ENCODE results near the gene ADGRF5. TPM values are rescaled to one million over a fixed set of nuclear protein-coding genes. Genes with fewer than 3 reads are reported as not detected.

The ADGRF5 gene
- total RNA-seq, 1 donor from 2014 or later: 238 TPM

- intact Hi-C loops (cut with DNase I): no loop called here
- no peak for DNase-seq
- H3K27me3 ChIP-seq (ENCODE audit: low read depth): no peaks in the 10 kb centered on the region
- peak overlapping the region; percentile 91 for H3K27ac ChIP-seq
- no peaks in the 10 kb centered on the region for H3K36me3 ChIP-seq
- peak; percentile 36 to 42 for ATAC-seq
- TF ChIP-seq, protein P1, sequence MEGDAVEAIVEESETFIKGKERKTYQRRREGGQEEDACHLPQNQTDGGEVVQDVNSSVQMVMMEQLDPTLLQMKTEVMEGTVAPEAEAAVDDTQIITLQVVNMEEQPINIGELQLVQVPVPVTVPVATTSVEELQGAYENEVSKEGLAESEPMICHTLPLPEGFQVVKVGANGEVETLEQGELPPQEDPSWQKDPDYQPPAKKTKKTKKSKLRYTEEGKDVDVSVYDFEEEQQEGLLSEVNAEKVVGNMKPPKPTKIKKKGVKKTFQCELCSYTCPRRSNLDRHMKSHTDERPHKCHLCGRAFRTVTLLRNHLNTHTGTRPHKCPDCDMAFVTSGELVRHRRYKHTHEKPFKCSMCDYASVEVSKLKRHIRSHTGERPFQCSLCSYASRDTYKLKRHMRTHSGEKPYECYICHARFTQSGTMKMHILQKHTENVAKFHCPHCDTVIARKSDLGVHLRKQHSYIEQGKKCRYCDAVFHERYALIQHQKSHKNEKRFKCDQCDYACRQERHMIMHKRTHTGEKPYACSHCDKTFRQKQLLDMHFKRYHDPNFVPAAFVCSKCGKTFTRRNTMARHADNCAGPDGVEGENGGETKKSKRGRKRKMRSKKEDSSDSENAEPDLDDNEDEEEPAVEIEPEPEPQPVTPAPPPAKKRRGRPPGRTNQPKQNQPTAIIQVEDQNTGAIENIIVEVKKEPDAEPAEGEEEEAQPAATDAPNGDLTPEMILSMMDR (IDR thresholded peaks at IDR 0.05): no peak
- peak overlapping the region; percentile 62 for H3K4me3 ChIP-seq
- H3K4me1 ChIP-seq: peaks cover 66% of the 10 kb centered on the region
- H3K9me3 ChIP-seq: no peaks in the 10 kb centered on the region
Measured at GRCh38 chr6:46923476-46923875, 1.7 kb upstream of the ADGRF5 start.

DNA sequence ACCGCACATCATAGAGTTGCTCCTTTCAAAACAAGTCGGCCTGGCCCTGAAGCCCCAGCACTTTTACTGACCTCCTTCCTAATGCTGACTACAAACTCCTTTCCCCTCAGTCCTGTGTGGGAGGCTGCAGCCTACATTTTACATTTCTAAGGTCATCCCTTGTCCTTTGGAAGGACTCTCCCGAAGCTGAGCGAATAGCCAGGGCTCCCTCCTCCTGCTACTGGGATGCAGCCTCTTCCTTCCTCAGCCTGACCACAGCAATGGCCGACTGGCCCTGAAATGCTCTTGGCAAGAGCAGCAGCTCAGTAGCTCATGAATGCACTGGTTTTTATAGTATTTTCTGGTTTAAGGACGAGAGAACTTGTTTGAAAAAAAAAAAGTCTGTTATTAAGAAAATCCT lies 679 bp downstream of the ADGRF5 start:
- TF ChIP-seq, protein P1 (IDR thresholded peaks at IDR 0.05): no peak
- H3K4me3 ChIP-seq: peak overlapping the region; percentile 62
- H3K9me3 ChIP-seq: no peaks in the 10 kb centered on the region
- intact Hi-C loops (cut with DNase I): no loop called here
- H3K36me3 ChIP-seq: no peaks in the 10 kb centered on the region
- peaks cover 68% of the 10 kb centered on the region for H3K4me1 ChIP-seq
- no peaks in the 10 kb centered on the region for H3K27me3 ChIP-seq (ENCODE audit: low read depth)
- ATAC-seq: peak in 1 of 2 donors; percentile 35
- H3K27ac ChIP-seq: peak overlapping the region; percentile 91
- no peak for DNase-seq

- H3K27me3 ChIP-seq (ENCODE audit: low read depth): no peaks in the 10 kb centered on the region
- intact Hi-C loops (cut with DNase I): no loop called here
- DNase-seq (no peak), ATAC-seq (no peak)
- TF ChIP-seq, protein P1 (IDR thresholded peaks at IDR 0.05): no peak
- H3K36me3 ChIP-seq: no peaks in the 10 kb centered on the region
- H3K4me1 ChIP-seq: peaks cover 67% of the 10 kb centered on the region
- no peaks in the 10 kb centered on the region for H3K9me3 ChIP-seq
- peak overlapping the region; percentile 62 for H3K4me3 ChIP-seq
- H3K27ac ChIP-seq: peak overlapping the region; percentile 91
Measured at GRCh38 chr6:46918806-46919205, 2.9 kb downstream of the ADGRF5 start.

DNA sequence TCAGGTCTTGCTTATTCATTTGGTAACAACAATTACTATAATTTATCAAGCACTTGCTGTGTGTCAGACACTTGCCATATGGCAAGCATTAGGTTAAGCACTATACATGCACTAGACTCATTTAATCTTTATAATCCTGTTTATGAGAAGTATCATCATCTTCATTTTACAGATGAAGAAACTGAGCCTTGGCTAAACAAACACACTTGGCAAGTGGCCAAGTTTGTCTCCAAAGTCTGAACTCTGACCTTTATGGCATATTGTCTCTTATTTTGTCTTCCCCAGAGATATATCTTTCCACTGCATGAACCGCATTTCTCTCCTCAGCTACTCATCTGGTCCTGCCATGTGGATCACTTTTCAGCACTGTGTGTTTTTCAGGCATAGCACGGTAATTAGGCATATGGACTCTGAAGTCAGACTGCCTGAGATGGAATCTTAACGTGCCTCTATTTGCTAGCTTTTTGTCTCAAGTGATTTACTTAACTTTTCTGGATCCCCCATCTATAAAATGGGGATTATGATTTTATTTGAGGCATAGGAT lies 4.7 kb downstream of the ADGRF5 start:
- H3K4me1 ChIP-seq: peaks cover 65% of the 10 kb centered on the region
- H3K4me3 ChIP-seq: peak overlapping the region; percentile 62
- TF ChIP-seq, protein P1 (IDR thresholded peaks at IDR 0.05): no peak
- no peaks in the 10 kb centered on the region for H3K36me3 ChIP-seq
- ATAC-seq: no peak
- no peak for DNase-seq
- H3K27ac ChIP-seq: no peak overlapping the region
- no peaks in the 10 kb centered on the region for H3K27me3 ChIP-seq (ENCODE audit: low read depth)
- no peaks in the 10 kb centered on the region for H3K9me3 ChIP-seq
- intact Hi-C loops (cut with DNase I): no loop called here

- peak overlapping the region; percentile 62 for H3K4me3 ChIP-seq
- no peak for ATAC-seq
- no peaks in the 10 kb centered on the region for H3K36me3 ChIP-seq
- no peaks in the 10 kb centered on the region for H3K27me3 ChIP-seq (ENCODE audit: low read depth)
- no peak overlapping the region for H3K27ac ChIP-seq
- TF ChIP-seq, protein P1 (IDR thresholded peaks at IDR 0.05): no peak
- no peak for DNase-seq
- H3K9me3 ChIP-seq: no peaks in the 10 kb centered on the region
- intact Hi-C loops (cut with DNase I): no loop called here
- H3K4me1 ChIP-seq: peaks cover 74% of the 10 kb centered on the region
Measured at GRCh38 chr6:46915866-46916265, 5.9 kb downstream of the ADGRF5 start.

All from lower lobe of right lung (tissue), 2 donors.